ENCODE measurements around the gene FAM120A.

FAM120A gene

GRCh38 chr9:93470391-93470790 is 18.9 kb downstream of the FAM120A start:
- no peak overlapping the region for H3K4me3 ChIP-seq (ENCODE audit: low read length)
- no peak for DNase-seq (ENCODE audit: low read depth)
- TF ChIP-seq CTCF (conservative IDR thresholded peaks at IDR 0.05; ENCODE audit: low read length): no peak

GRCh38 chr9:93471124-93471523 is 19.6 kb downstream of the FAM120A start:
- DNase-seq (ENCODE audit: low read depth): peak; percentile 54
- no peak for TF ChIP-seq CTCF (conservative IDR thresholded peaks at IDR 0.05; ENCODE audit: low read length)

GRCh38 chr9:93473411-93473810 is 21.9 kb downstream of the FAM120A start:
- TF ChIP-seq CTCF (conservative IDR thresholded peaks at IDR 0.05; ENCODE audit: low read length): no peak
- DNase-seq (ENCODE audit: low read depth): peak; percentile 64
- H3K4me3 ChIP-seq (ENCODE audit: low read length): no peak overlapping the region

More at GRCh38 chr9:93471124-93471523, 19.6 kb downstream of the FAM120A start:
- no peak overlapping the region for H3K4me3 ChIP-seq (ENCODE audit: low read length)

GRCh38 chr9:93475108-93475507 is 23.6 kb downstream of the FAM120A start:
- DNase-seq (ENCODE audit: low read depth): no peak
- TF ChIP-seq CTCF (conservative IDR thresholded peaks at IDR 0.05; ENCODE audit: low read length): no peak
- H3K4me3 ChIP-seq (ENCODE audit: low read length): no peak overlapping the region

GRCh38 chr9:93475856-93476255 is 24.4 kb downstream of the FAM120A start:
- no peak overlapping the region for H3K4me3 ChIP-seq (ENCODE audit: low read length)
- no peak for TF ChIP-seq CTCF (conservative IDR thresholded peaks at IDR 0.05; ENCODE audit: low read length)
- no peak for DNase-seq (ENCODE audit: low read depth)

GRCh38 chr9:93476924-93477323 is 25.4 kb downstream of the FAM120A start:
- H3K4me3 ChIP-seq (ENCODE audit: low read length): no peak overlapping the region
- DNase-seq (ENCODE audit: low read depth): no peak
- TF ChIP-seq CTCF (conservative IDR thresholded peaks at IDR 0.05; ENCODE audit: low read length): no peak

GRCh38 chr9:93477397-93477796 is 25.9 kb downstream of the FAM120A start:
- TF ChIP-seq CTCF (conservative IDR thresholded peaks at IDR 0.05; ENCODE audit: low read length): no peak
- H3K4me3 ChIP-seq (ENCODE audit: low read length): no peak overlapping the region
- no peak for DNase-seq (ENCODE audit: low read depth)
